GM12875 (cell line): Measurements from ENCODE around the gene TOP2A.
"Not testable (repeated sequence)": the region's sequence is repeated elsewhere in the genome, so short reads cannot be mapped to it uniquely, and the experiment has no call there.

ENCODE experiments used
- H3K4me3 ChIP-seq: one replicate; pipeline ENCODE4 v1.5.1; 2011; ENCODE audit warnings: low read depth, low read length, control low read depth
- CTCF ChIP-seq: IDR thresholded peaks from 2 replicates; pipeline ENCODE4 v1.5.1; 2011; ENCODE audit warnings: low read depth, mild to moderate bottlenecking, control low read depth, inconsistent platforms, low read length, moderate library complexity, borderline replicate concordance; ENCODE audit not compliant: insufficient read depth

The TOP2A gene

GRCh38 chr17:40372031-40372430 is 45.7 kb downstream of the TOP2A start:
- no peak for TF ChIP-seq CTCF
- H3K4me3 ChIP-seq, result no peak overlapping the region

GRCh38 chr17:40371261-40371929 is 46.3 kb downstream of the TOP2A start:
- H3K4me3 ChIP-seq, result no peak overlapping the region
- no peak for TF ChIP-seq CTCF

DNA sequence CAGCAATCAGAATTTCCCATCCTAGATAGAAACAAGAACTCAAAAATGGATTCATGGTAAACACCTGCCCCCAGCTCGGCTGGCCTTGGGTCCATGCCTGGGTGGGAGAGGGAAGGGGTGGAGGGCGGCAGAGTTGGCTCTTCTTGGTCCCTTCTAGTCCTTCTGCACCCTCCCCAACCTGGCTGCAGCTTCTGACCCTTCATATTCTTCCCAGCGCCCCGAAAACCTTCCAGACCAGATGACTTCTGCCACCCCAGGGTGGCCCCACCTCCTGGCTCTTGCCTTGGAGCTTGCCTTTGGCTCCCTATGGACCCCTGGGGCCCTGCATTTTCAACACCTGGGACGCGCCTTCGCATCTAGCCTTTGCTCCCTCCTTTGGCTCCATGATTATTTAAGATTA is 47.8 kb downstream of the TOP2A start:
- TF ChIP-seq CTCF, result no peak

GRCh38 chr17:40367728-40368127 is 50.0 kb downstream of the TOP2A start:
- H3K4me3 ChIP-seq, result not testable (repeated sequence)

More for the DNA sequence above, 47.8 kb downstream of the TOP2A start:
- no peak overlapping the region for H3K4me3 ChIP-seq

GRCh38 chr17:40366861-40367518 is 50.7 kb downstream of the TOP2A start:
- H3K4me3 ChIP-seq, result no peak overlapping the region
- TF ChIP-seq CTCF, result no peak

DNA sequence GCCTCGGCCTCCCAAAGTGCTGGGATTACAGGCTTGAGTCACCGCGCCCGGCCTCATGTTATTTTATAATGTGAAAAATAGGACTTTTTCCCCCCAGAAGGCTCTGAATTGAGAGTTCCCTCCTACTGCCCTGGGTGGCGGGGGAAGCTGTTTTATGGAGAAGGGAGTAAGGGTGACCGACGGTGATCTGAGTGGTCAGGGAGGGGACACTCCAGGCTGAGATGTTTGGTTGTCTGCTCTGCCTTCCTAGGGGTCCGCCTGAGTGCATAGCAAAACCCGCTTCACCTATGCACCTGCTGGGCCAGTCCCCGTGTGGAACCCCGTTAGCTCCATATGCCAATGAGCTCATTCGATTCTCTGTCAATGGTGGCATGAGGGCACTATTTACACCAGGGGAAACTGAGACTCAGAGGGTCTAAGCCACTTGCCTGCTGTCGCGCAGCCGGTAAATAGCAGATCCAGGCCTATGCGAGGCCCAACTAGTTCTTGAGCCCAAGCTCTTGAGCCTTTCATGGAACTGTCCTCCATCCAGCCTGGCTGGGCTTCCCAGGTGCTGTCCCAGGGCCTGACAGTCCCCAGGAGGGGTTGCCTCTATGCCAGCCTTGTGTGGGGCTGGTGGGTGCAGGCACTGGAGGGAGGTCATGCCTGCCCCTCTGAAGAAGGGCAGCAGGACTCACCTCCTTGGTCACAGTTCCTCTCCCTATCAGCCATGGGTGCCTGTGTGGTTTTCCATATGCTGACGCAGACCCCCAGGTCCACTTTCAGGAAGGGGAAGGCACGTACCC is 51.4 kb downstream of the TOP2A start:
- TF ChIP-seq CTCF, result no peak
- no peak overlapping the region for H3K4me3 ChIP-seq

GRCh38 chr17:40364906-40365305 is 52.8 kb downstream of the TOP2A start:
- TF ChIP-seq CTCF, result no peak
- no peak overlapping the region for H3K4me3 ChIP-seq
